ENCODE measurements around the gene CYB561. TPM values are rescaled to one million over a fixed set of nuclear protein-coding genes. Genes with fewer than 3 reads are reported as not detected.
"Not testable (repeated sequence)": the region's sequence is repeated elsewhere in the genome, so short reads cannot be mapped to it uniquely, and the experiment has no call there.

The CYB561 gene
- total and polyA plus RNA-seq, 10 of the 15 experiments (the other 5 are each of a cell fraction or from before 2014, with no cell fraction given): 0.52 to 6.9 (median 2.5) TPM

DNA sequence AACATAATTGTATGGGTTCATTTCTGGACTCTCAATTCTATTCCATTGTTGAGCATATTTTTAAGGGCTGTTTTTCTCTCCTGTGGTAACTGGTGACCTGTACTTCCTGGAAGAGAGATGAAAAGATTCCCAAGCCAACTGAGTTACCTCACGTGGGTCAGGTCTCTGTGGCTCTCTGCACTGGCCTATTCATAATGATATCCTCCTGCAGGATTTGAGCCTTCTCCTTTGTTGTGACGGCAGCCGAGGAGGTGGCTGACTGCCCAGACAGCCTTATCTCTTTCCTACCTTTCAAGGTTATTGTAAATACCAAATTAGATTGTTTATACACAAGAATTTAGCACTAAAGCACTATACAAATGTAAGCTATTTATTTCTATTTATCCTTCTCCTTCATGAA is 28.1 kb upstream of the CYB561 start:
- H3K27me3 ChIP-seq (replicated peaks in 1 of 2; ENCODE audit: control insufficient read depth in 2 of 2, insufficient read depth in 2 of 2, low read length in 1 of 2): peaks cover 9 to 13% of the 10 kb centered on the region in 2 experiments
- ATAC-seq (no peak), FAIRE-seq (no peak), DNase-seq (ENCODE audit: low read depth, low spot score) (no peak)
- intact Hi-C loops (cut with micrococcal nuclease; ENCODE audit: unreplicated experiment) (no loop called here), in situ Hi-C loops (cut with MboI) (no loop called here)
- POLR2A ChIA-PET: no interaction called here
- no peak overlapping the region for H2AFZ ChIP-seq (ENCODE audit: control insufficient read depth, low read depth, low read length)
- CTCF ChIA-PET: no interaction called here
- no peaks in the 10 kb centered on the region for H3K9me3 ChIP-seq (replicated peaks; ENCODE audit: control insufficient read depth, insufficient read depth, low read length)
- SMC1A ChIA-PET (ENCODE audit: uncharacterized antibody, unreplicated experiment): no interaction called here
- no peak overlapping the region for H3K4me3 ChIP-seq
- no peaks in the 10 kb centered on the region for H4K20me1 ChIP-seq (ENCODE audit: control insufficient read depth, insufficient read depth)
- H3K36me3 ChIP-seq (ENCODE audit: control insufficient read depth in 2 of 2, insufficient read depth in 2 of 2, low read length in 1 of 2): no peaks in the 10 kb centered on the region
- RAD21 ChIA-PET (ENCODE audit: unreplicated experiment): no interaction called here
- no TSS peak for BruUV-seq (replicated peaks)
- 0% methylated on average over 3 of the region's 3 CpGs for WGBS (ENCODE audit: insufficient coverage, insufficient replicate concordance, low lambda C conversion rate, missing lambda C conversion rate)
- peaks cover 5% of the 10 kb centered on the region for H3K4me1 ChIP-seq (ENCODE audit: control insufficient read depth, insufficient read depth, low read length)
- no peak overlapping the region for H3K9ac ChIP-seq (ENCODE audit: control insufficient read depth, insufficient read depth, low read length)
- no peak overlapping the region for H3K27ac ChIP-seq (ENCODE audit: control insufficient read depth, insufficient read depth)
- TF ChIP-seq CBFB (IDR thresholded peaks at IDR 0.05; ENCODE audit: low read depth): no peak
- H3K4me2 ChIP-seq (ENCODE audit: control insufficient read depth, insufficient read depth): no peak overlapping the region
- no peaks in the 10 kb centered on the region for H3K79me2 ChIP-seq (ENCODE audit: control insufficient read depth, insufficient read depth, low read length)

DNA sequence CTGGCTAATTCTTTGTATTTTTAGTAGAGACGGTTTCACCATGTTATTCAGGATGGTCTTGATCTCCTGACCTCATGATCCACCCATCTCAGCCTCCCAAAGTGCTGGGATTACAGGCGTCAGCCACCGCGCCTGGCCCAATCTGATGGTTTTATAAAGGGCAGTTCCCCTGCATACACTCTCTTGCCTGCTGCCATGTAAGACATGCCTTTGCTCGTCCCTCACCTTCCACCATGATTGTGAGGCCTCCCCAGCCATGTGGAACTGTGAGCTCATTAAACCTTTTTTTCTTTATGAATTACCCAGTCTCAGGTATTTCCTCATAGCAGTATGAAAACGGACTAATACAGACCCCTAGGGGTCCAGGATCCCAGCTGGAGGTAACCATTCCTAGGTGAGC is 22.0 kb upstream of the CYB561 start:
- SMC1A ChIA-PET (ENCODE audit: uncharacterized antibody, unreplicated experiment); FAIRE-seq; H3K27me3 ChIP-seq (replicated peaks in 1 of 2; ENCODE audit: control insufficient read depth in 2 of 2, insufficient read depth in 2 of 2, low read length in 1 of 2); H3K9ac ChIP-seq (ENCODE audit: control insufficient read depth, insufficient read depth, low read length); H3K4me1 ChIP-seq (ENCODE audit: control insufficient read depth, insufficient read depth, low read length); intact Hi-C loops (cut with micrococcal nuclease; ENCODE audit: unreplicated experiment); ATAC-seq; H3K36me3 ChIP-seq (ENCODE audit: control insufficient read depth in 2 of 2, insufficient read depth in 2 of 2, low read length in 1 of 2); H3K9me3 ChIP-seq (replicated peaks; ENCODE audit: control insufficient read depth, insufficient read depth, low read length); DNase-seq (ENCODE audit: low read depth, low spot score); H2AFZ ChIP-seq (ENCODE audit: control insufficient read depth, low read depth, low read length); in situ Hi-C loops (cut with MboI); POLR2A ChIA-PET; H3K4me2 ChIP-seq (ENCODE audit: control insufficient read depth, insufficient read depth); RAD21 ChIA-PET (ENCODE audit: unreplicated experiment); H3K4me3 ChIP-seq; H4K20me1 ChIP-seq (ENCODE audit: control insufficient read depth, insufficient read depth); BruUV-seq (replicated peaks); H3K79me2 ChIP-seq (ENCODE audit: control insufficient read depth, insufficient read depth, low read length); H3K27ac ChIP-seq (ENCODE audit: control insufficient read depth, insufficient read depth): not testable (repeated sequence)
- 73% methylated on average over 6 of the region's 6 CpGs for WGBS (ENCODE audit: insufficient coverage, insufficient replicate concordance, low lambda C conversion rate, missing lambda C conversion rate)
- CTCF ChIA-PET: interaction anchor here (1.2 kb wide), 1 partner anchor 42 kb away, joined by 3 read pairs; no protein-coding TSS in a partner anchor

Measured in GM12878 (cell line).